ENCODE results near the gene AKR1C1. TPM values are rescaled to one million over a fixed set of nuclear protein-coding genes. Genes with fewer than 3 reads are reported as not detected.

The AKR1C1 gene
- total RNA-seq, 1 donor from 2014 or later: 54.5 TPM

DNA sequence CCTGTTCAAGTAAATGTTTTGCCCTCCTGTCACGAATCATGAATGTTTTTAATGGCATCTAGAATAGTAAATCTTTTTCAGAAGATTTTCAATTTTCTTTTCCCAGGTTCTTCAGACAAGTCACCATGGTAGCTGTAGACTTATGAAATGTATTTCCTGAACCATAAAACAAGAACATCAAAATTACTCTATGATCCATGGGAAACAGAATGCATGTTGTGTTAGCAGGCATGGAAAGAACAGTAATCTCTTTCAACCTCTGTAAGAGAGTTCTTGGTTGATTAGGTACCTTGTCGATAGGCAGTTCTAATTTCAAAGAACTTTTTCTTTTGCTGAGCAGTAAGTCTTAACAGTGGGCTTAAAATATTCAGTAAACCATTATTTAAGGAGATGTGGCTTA lies 17.6 kb downstream of the AKR1C1 start:
- TF ChIP-seq, protein P1, sequence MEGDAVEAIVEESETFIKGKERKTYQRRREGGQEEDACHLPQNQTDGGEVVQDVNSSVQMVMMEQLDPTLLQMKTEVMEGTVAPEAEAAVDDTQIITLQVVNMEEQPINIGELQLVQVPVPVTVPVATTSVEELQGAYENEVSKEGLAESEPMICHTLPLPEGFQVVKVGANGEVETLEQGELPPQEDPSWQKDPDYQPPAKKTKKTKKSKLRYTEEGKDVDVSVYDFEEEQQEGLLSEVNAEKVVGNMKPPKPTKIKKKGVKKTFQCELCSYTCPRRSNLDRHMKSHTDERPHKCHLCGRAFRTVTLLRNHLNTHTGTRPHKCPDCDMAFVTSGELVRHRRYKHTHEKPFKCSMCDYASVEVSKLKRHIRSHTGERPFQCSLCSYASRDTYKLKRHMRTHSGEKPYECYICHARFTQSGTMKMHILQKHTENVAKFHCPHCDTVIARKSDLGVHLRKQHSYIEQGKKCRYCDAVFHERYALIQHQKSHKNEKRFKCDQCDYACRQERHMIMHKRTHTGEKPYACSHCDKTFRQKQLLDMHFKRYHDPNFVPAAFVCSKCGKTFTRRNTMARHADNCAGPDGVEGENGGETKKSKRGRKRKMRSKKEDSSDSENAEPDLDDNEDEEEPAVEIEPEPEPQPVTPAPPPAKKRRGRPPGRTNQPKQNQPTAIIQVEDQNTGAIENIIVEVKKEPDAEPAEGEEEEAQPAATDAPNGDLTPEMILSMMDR (IDR thresholded peaks at IDR 0.05): no peak
- intact Hi-C loops (cut with DNase I): no loop called here
- Histone ChIP-seq H3K4me3 (no peak overlapping the region), H3K4me1 (peaks cover 13% of the 10 kb centered on the region), H3K9me3 (no peaks in the 10 kb centered on the region), H3K27me3 (ENCODE audit: low read depth) (no peaks in the 10 kb centered on the region), H3K36me3 (peaks cover 19% of the 10 kb centered on the region), H3K27ac (peak overlapping the region; percentile 72)
- no peak for ATAC-seq
- DNase-seq: no peak

DNA sequence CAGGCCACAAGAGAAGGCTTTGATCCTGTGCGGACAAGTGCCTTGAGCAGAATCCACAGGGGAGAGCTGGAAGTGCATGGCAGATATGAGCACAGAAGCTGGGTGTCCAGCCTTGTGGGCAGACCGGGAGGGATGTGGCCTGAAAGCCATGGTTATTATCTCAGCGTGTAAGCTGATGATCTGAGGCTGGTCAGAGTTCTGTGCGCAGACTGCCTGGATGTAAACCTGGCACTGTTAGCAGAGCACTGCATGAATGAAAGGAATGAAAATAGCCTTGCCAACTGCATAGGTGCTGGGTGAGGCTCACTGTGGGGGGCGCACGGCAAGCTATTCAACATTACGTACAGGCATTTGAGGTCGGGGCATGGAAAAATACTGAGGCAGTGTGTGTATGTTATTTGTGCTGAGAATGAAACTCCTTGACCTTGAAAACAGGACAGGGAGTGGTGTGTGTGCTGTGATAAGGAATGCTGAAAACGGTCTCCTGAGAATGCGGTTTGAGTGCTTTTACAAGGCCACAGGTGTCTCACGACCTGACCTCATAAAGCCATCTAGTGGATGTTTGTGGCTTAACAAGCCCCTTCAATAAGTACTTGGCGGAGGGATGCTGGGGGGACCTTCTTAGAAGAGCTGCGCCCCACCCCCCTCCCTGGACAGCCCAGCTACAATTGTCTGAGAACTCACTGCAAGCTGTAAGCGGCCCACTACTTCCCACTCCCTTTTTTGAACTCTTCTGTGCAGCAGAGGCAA lies 18.7 kb downstream of the AKR1C1 start:
- H3K4me3 ChIP-seq: no peak overlapping the region
- no peaks in the 10 kb centered on the region for H3K9me3 ChIP-seq
- intact Hi-C loops (cut with DNase I): no loop called here
- ATAC-seq (peak; percentile 90 to 91), DNase-seq (peak; percentile 57)
- H3K27me3 ChIP-seq (ENCODE audit: low read depth): no peaks in the 10 kb centered on the region
- peaks cover 13% of the 10 kb centered on the region for H3K4me1 ChIP-seq
- TF ChIP-seq, protein P1 (IDR thresholded peaks at IDR 0.05): peak; percentile 48
- H3K27ac ChIP-seq: peak overlapping the region; percentile 72
- H3K36me3 ChIP-seq: peaks cover 14% of the 10 kb centered on the region

DNA sequence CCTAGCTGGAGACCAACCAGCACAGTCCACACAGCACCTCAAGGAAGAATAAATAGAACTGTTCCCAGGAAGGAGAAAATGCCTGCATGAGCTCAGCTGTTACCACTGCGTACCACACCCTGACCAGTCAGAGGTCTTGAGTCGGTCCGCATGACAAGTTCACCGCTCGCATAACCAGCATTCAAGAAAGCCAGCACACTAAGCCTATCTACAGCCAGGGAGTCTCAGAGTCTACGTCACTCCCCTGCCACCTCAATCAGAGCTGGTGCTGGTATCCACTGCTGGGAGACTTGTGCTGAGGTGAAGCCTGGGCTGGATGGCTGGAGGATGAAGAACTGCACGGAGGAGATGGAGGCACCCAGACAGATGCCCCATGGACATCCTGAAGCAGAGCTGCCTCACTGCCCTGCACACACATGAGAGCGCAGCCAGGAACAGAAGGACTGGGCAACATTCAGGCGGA lies 19.6 kb downstream of the AKR1C1 start:
- Histone ChIP-seq H3K4me3 (no peak overlapping the region), H3K9me3 (no peaks in the 10 kb centered on the region), H3K27ac (no peak overlapping the region), H3K36me3 (peaks cover 8% of the 10 kb centered on the region), H3K4me1 (peaks cover 13% of the 10 kb centered on the region), H3K27me3 (ENCODE audit: low read depth) (no peaks in the 10 kb centered on the region)
- TF ChIP-seq, protein P1 (IDR thresholded peaks at IDR 0.05): no peak
- ATAC-seq (peak; percentile 76 to 80), DNase-seq (peak; percentile 55)
- intact Hi-C loops (cut with DNase I): no loop called here

DNA sequence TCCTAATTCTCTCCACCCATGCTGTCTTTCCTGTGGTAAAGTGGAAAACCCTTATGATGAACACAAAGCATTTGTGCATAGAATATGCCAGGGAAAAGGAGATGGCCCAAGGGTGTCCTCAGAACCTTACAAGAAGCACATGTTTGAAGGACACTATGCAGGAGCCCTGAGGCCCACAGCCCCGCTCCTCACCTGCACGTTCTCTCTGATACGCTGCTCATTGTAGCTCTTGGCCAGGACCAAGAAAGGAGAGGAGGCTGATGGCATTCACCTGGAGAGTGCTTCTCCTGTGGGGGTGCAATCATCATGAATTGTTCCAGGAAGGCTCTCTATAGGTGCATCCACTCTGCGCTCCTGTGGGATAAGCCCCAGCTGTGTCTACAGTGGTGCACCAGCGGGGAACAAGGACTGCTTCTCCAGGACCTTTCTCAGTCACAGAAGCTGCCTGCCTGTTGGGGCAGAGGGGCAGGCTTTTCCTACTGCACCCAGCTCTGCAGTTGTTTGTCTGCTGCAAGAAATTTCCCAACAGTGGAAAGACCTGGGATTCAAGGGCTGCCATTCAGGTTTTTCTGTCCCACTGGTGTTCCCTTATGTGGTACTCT lies 20.5 kb downstream of the AKR1C1 start:
- DNase-seq (no peak), ATAC-seq (no peak)
- intact Hi-C loops (cut with DNase I): no loop called here
- H3K4me3 ChIP-seq: no peak overlapping the region
- H3K27ac ChIP-seq: no peak overlapping the region
- H3K27me3 ChIP-seq (ENCODE audit: low read depth): no peaks in the 10 kb centered on the region
- peaks cover 13% of the 10 kb centered on the region for H3K4me1 ChIP-seq
- H3K9me3 ChIP-seq: no peaks in the 10 kb centered on the region
- TF ChIP-seq, protein P1 (IDR thresholded peaks at IDR 0.05): no peak
- peaks cover 5% of the 10 kb centered on the region for H3K36me3 ChIP-seq

DNA sequence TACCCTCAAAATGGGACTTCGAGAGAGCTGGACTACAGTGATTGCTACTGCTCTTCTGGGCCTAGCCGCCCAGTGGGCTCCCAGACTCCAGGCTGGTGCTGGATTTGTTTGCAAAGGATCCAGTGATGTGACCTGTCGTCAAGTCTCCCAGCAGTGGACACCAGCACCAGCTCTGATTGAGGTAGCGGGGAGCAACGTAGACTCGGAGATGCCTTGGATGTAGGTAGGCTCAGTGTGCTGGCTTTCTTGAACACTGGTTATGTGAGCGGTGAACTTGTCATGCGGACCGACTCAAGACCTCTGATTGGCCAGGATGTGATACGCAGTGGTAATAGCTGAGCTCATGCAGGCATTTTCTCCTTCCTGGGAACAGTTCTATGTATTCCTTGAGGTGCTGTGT lies 21.0 kb downstream of the AKR1C1 start:
- peak; percentile 34 for DNase-seq
- intact Hi-C loops (cut with DNase I): no loop called here

More for the DNA sequence above, 21.0 kb downstream of the AKR1C1 start:
- Histone ChIP-seq H3K27ac (no peak overlapping the region), H3K4me1 (peaks cover 13% of the 10 kb centered on the region), H3K27me3 (ENCODE audit: low read depth) (no peaks in the 10 kb centered on the region), H3K36me3 (no peaks in the 10 kb centered on the region), H3K4me3 (no peak overlapping the region), H3K9me3 (no peaks in the 10 kb centered on the region)
- no peak for ATAC-seq
- TF ChIP-seq, protein P1 (IDR thresholded peaks at IDR 0.05): no peak

Data from lower lobe of right lung (tissue), 2 donors.